ENCODE measurements around the gene STXBP5L.
"Not testable (repeated sequence)": the region's sequence is repeated elsewhere in the genome, so short reads cannot be mapped to it uniquely, and the experiment has no call there.

STXBP5L gene

GRCh38 chr3:121232309-121233225 is 324.6 kb downstream of the STXBP5L start:
- DNase-seq, result no peak

- no peak for DNase-seq
Measured at GRCh38 chr3:121243208-121243607, 335.2 kb downstream of the STXBP5L start.

GRCh38 chr3:121252676-121253075 is 344.7 kb downstream of the STXBP5L start:
- DNase-seq, result no peak

GRCh38 chr3:121269389-121269788 is 361.4 kb downstream of the STXBP5L start:
- DNase-seq, result no peak

- DNase-seq, result no peak
Measured at GRCh38 chr3:121274411-121274810, 366.4 kb downstream of the STXBP5L start.

- no peak for DNase-seq
Measured at GRCh38 chr3:121295452-121295851, 387.4 kb downstream of the STXBP5L start.

- DNase-seq, result no peak
Measured at GRCh38 chr3:121295979-121296378, 388.0 kb downstream of the STXBP5L start.

- no peak for DNase-seq
Measured at GRCh38 chr3:121324320-121324719, 416.3 kb downstream of the STXBP5L start.

- no peak for DNase-seq
Measured at GRCh38 chr3:121330118-121330517, 422.1 kb downstream of the STXBP5L start.

- DNase-seq, result no peak
Measured at GRCh38 chr3:121330634-121331033, 422.6 kb downstream of the STXBP5L start.

- not testable (repeated sequence) for DNase-seq
Measured at GRCh38 chr3:121355960-121356359, 448.0 kb downstream of the STXBP5L start.

- DNase-seq, result no peak
Measured at GRCh38 chr3:121362035-121362734, 454.2 kb downstream of the STXBP5L start.

GRCh38 chr3:121388308-121388707 is 480.3 kb downstream of the STXBP5L start:
- not testable (repeated sequence) for DNase-seq

GRCh38 chr3:121395967-121396366 is 488.0 kb downstream of the STXBP5L start:
- DNase-seq, result not testable (repeated sequence)

GRCh38 chr3:121398051-121398450 is 490.0 kb downstream of the STXBP5L start:
- not testable (repeated sequence) for DNase-seq

- DNase-seq, result no peak
Measured at GRCh38 chr3:121399820-121400219, 491.8 kb downstream of the STXBP5L start.

GRCh38 chr3:121405631-121406030 is 497.6 kb downstream of the STXBP5L start:
- DNase-seq, result no peak

- no peak for DNase-seq
Measured at GRCh38 chr3:121411523-121411922, 503.5 kb downstream of the STXBP5L start.

GRCh38 chr3:121414924-121415323 is 506.9 kb downstream of the STXBP5L start:
- DNase-seq, result no peak

GRCh38 chr3:121418182-121418581 is 510.2 kb downstream of the STXBP5L start:
- DNase-seq, result no peak

GRCh38 chr3:121424549-121424948 is 516.5 kb downstream of the STXBP5L start:
- DNase-seq, result no peak

GRCh38 chr3:121430664-121431215 is 522.7 kb downstream of the STXBP5L start:
- no peak for DNase-seq

GRCh38 chr3:121431726-121432517 is 523.9 kb downstream of the STXBP5L start:
- DNase-seq, result no peak

Data from NCI-H748 treated with DMSO at 0.1 percent for 48 hours (cell line).